Mesenchymal stem cell (in vitro differentiated cells and primary cell): Measurements from ENCODE around the gene HOXA5.

Experiments used
- DNase-seq: peaks from one replicate; pipeline ENCODE4 v3.0.0-alpha.2; 2013
- H2AFZ ChIP-seq: one replicate; pipeline ENCODE4 v1.6.1; 2013; ENCODE audit warnings: low read depth, mild to moderate bottlenecking, control low read depth, inconsistent platforms, low read length, moderate library complexity
- H2AK5ac ChIP-seq: 2 replicates; pipeline ENCODE4 v1.6.1; 2013; ENCODE audit warnings: low read length, moderate library complexity, mild to moderate bottlenecking, inconsistent platforms; ENCODE audit not compliant: severe bottlenecking
- H2BK120ac ChIP-seq: one replicate; pipeline ENCODE4 v1.6.1; 2013; ENCODE audit warnings: low read depth, mild to moderate bottlenecking, inconsistent platforms, low read length, moderate library complexity
- H2BK12ac ChIP-seq, 2 experiments: one replicate each; pipeline ENCODE4 v1.6.1; 2013; ENCODE audit warnings: inconsistent platforms in 2 of 2, low read length in 2 of 2, mild to moderate bottlenecking in 2 of 2, moderate library complexity in 2 of 2, control low read depth in 1 of 2
- H2BK15ac ChIP-seq: one replicate; pipeline ENCODE4 v1.6.1; 2013; ENCODE audit warnings: mild to moderate bottlenecking, low read depth, inconsistent platforms; ENCODE audit not compliant: poor library complexity, severe bottlenecking
- H2BK5ac ChIP-seq: 2 replicates; pipeline ENCODE4 v1.6.1; 2013; ENCODE audit warnings: low read depth, mild to moderate bottlenecking, low read length, control low read depth, inconsistent platforms; ENCODE audit not compliant: poor library complexity, severe bottlenecking
- H3K14ac ChIP-seq, 2 experiments: one replicate each; pipeline ENCODE4 v1.6.1; 2013; ENCODE audit warnings: inconsistent platforms in 2 of 2, low read length in 2 of 2, control low read depth in 1 of 2, mild to moderate bottlenecking in 1 of 2, moderate library complexity in 1 of 2
- H3K18ac ChIP-seq, 2 experiments: one replicate each; pipeline ENCODE4 v1.6.1; 2013; ENCODE audit warnings: inconsistent platforms in 2 of 2, low read length in 2 of 2, control low read depth in 1 of 2, low read depth in 1 of 2, mild to moderate bottlenecking in 1 of 2
- H3K23ac ChIP-seq, 2 experiments: one replicate each; pipeline ENCODE4 v1.6.1; 2013; ENCODE audit warnings: inconsistent platforms in 2 of 2, low read length in 2 of 2, mild to moderate bottlenecking in 2 of 2, moderate library complexity in 2 of 2, control low read depth in 1 of 2
- H3K27ac ChIP-seq: 2 replicates; pipeline ENCODE4 v1.5.1; 2013; ENCODE audit warnings: mild to moderate bottlenecking, moderate library complexity, low read length, control low read depth, inconsistent platforms; ENCODE audit not compliant: poor library complexity, severe bottlenecking
- H3K27me3 ChIP-seq, 2 experiments: 2 replicates each; pipeline versions ENCODE4 v1.6.1 to v1.7.0; 2013; ENCODE audit warnings: low read length in 2 of 2, mild to moderate bottlenecking in 2 of 2, moderate library complexity in 2 of 2, control low read depth in 1 of 2, inconsistent platforms in 1 of 2; ENCODE audit not compliant: control insufficient read depth in 1 of 2, insufficient read depth in 1 of 2
- H3K36me3 ChIP-seq, 2 experiments: 2 replicates each; pipeline versions ENCODE4 v1.6.1 to v1.7.0; 2013; ENCODE audit warnings: low read length in 2 of 2, control low read depth in 1 of 2, inconsistent platforms in 1 of 2, low read depth in 1 of 2, mild to moderate bottlenecking in 1 of 2; ENCODE audit not compliant: insufficient read depth in 2 of 2, control insufficient read depth in 1 of 2
- H3K4ac ChIP-seq, 2 experiments: one replicate each; pipeline ENCODE4 v1.6.1; 2013; ENCODE audit warnings: inconsistent platforms in 2 of 2, low read length in 2 of 2, mild to moderate bottlenecking in 2 of 2, moderate library complexity in 2 of 2, control low read depth in 1 of 2, low read depth in 1 of 2
- H3K4me1 ChIP-seq: 2 replicates; pipeline ENCODE4 v1.6.1; 2013; ENCODE audit warnings: low read depth, low read length, control low read depth; ENCODE audit not compliant: control insufficient read depth, insufficient read depth
- H3K4me2 ChIP-seq: 2 replicates; pipeline ENCODE4 v1.6.1; 2013; ENCODE audit warnings: low read length, mild to moderate bottlenecking, inconsistent platforms; ENCODE audit not compliant: poor library complexity, severe bottlenecking
- H3K4me3 ChIP-seq, 2 experiments: 2 replicates each; pipeline versions ENCODE4 v1.5.1 to v1.7.0; 2013; ENCODE audit warnings: low read length in 2 of 2, mild to moderate bottlenecking in 2 of 2, control low read depth in 1 of 2, low read depth in 1 of 2; ENCODE audit not compliant: insufficient read depth in 1 of 2
- H3K79me1 ChIP-seq: replicated peaks from 2 replicates; pipeline ENCODE4 v1.6.1; 2013; ENCODE audit warnings: mild to moderate bottlenecking, control low read depth, low read length, inconsistent platforms; ENCODE audit not compliant: poor library complexity, severe bottlenecking
- H3K9ac ChIP-seq: 2 replicates; pipeline ENCODE4 v1.7.0; 2013; ENCODE audit warnings: mild to moderate bottlenecking, low read length, moderate library complexity
- H3K9me3 ChIP-seq: 2 replicates; pipeline ENCODE4 v1.7.0; 2013; ENCODE audit warnings: mild to moderate bottlenecking, low read length; ENCODE audit not compliant: control insufficient read depth
- H4K8ac ChIP-seq: one replicate; pipeline ENCODE4 v1.6.1; 2013; ENCODE audit warnings: inconsistent platforms, mild to moderate bottlenecking, low read length, moderate library complexity
- H4K91ac ChIP-seq: one replicate; pipeline ENCODE4 v1.6.1; 2013; ENCODE audit warnings: mild to moderate bottlenecking, low read length, inconsistent platforms
- WGBS: methylation state at CpG from one replicate; pipeline ENCODE4 v1.1.7; 2013; ENCODE audit warnings: mixed read lengths; 5-methylcytosine and 5-hydroxymethylcytosine counted together

HOXA5 gene

GRCh38 chr7:27164045-27164366 lies 20.5 kb upstream of the HOXA5 start:
- H3K79me1 ChIP-seq: peaks cover 3% of the 10 kb centered on the region
- peak overlapping the region in 1 of 2 experiments; percentile 32 for H3K4ac ChIP-seq
- peaks cover 15 to 50% of the 10 kb centered on the region in 2 experiments for H3K36me3 ChIP-seq
- H3K4me2 ChIP-seq: no peak overlapping the region
- WGBS: 20% methylated on average over 12 of the region's 12 CpGs
- H3K27me3 ChIP-seq: no peaks in the 10 kb centered on the region
- no peak overlapping the region for H4K91ac ChIP-seq
- no peak overlapping the region for H2AFZ ChIP-seq
- no peak overlapping the region for H2BK5ac ChIP-seq
- peak overlapping the region; percentile 90 for H3K9ac ChIP-seq
- no peak overlapping the region for H3K14ac ChIP-seq
- H4K8ac ChIP-seq: peak overlapping the region; percentile 13
- no peak overlapping the region for H2BK120ac ChIP-seq
- peak overlapping the region in 1 of 2 experiments; percentile 86 for H3K23ac ChIP-seq
- H3K18ac ChIP-seq: peak overlapping the region; percentile 9 to 64
- no peak overlapping the region for H2BK15ac ChIP-seq
- H2BK12ac ChIP-seq: peak overlapping the region in 1 of 2 experiments; percentile 21
- H3K4me1 ChIP-seq: peaks cover 36% of the 10 kb centered on the region
- no peaks in the 10 kb centered on the region for H3K9me3 ChIP-seq
- H3K4me3 ChIP-seq: peak overlapping the region in 1 of 2 experiments; percentile 92
- DNase-seq: no peak
- H3K27ac ChIP-seq: no peak overlapping the region
- H2AK5ac ChIP-seq: no peak overlapping the region

GRCh38 chr7:27163288-27164044 lies 20.0 kb upstream of the HOXA5 start:
- H2BK120ac ChIP-seq: no peak overlapping the region
- H3K27ac ChIP-seq: no peak overlapping the region
- H3K9ac ChIP-seq: peak overlapping the region; percentile 90
- H4K91ac ChIP-seq: no peak overlapping the region
- H3K27me3 ChIP-seq: peaks cover 0 to 4% of the 10 kb centered on the region in 2 experiments
- H3K18ac ChIP-seq: peak overlapping the region in 1 of 2 experiments; percentile 64
- H2AFZ ChIP-seq: no peak overlapping the region
- H3K23ac ChIP-seq: peak overlapping the region in 1 of 2 experiments; percentile 50
- DNase-seq: no peak
- peak overlapping the region in 1 of 2 experiments; percentile 32 for H3K4ac ChIP-seq
- no peak overlapping the region for H2BK5ac ChIP-seq
- WGBS: 31% methylated on average over 18 of the region's 24 CpGs
- H2BK15ac ChIP-seq: peak overlapping the region; percentile 90
- H2AK5ac ChIP-seq: no peak overlapping the region
- peaks cover 3% of the 10 kb centered on the region for H3K79me1 ChIP-seq
- H3K14ac ChIP-seq: peak overlapping the region in 1 of 2 experiments; percentile 71
- H3K4me3 ChIP-seq: peak overlapping the region in 1 of 2 experiments; percentile 92
- peaks cover 15 to 49% of the 10 kb centered on the region in 2 experiments for H3K36me3 ChIP-seq
- peak overlapping the region in 1 of 2 experiments; percentile 68 for H2BK12ac ChIP-seq
- peak overlapping the region; percentile 13 for H4K8ac ChIP-seq
- peaks cover 36% of the 10 kb centered on the region for H3K4me1 ChIP-seq
- H3K9me3 ChIP-seq: no peaks in the 10 kb centered on the region
- H3K4me2 ChIP-seq: no peak overlapping the region

- Histone ChIP-seq H3K9ac (peak overlapping the region; percentile 90), H3K9me3 (no peaks in the 10 kb centered on the region), H2BK5ac (no peak overlapping the region), H2BK12ac (no peak overlapping the region), H3K4ac (no peak overlapping the region), H2AK5ac (no peak overlapping the region), H3K4me3 (peak overlapping the region in 1 of 2 experiments; percentile 92), H3K14ac (no peak overlapping the region), H3K4me2 (no peak overlapping the region), H2BK120ac (no peak overlapping the region), H3K27me3 (peaks cover 0 to 11% of the 10 kb centered on the region in 2 experiments), H4K91ac (no peak overlapping the region), H3K4me1 (peaks cover 36% of the 10 kb centered on the region), H3K79me1 (peaks cover 3% of the 10 kb centered on the region), H3K23ac (no peak overlapping the region), H3K36me3 (peaks cover 15 to 45% of the 10 kb centered on the region in 2 experiments), H2BK15ac (no peak overlapping the region), H3K27ac (no peak overlapping the region), H3K18ac (no peak overlapping the region), H4K8ac (no peak overlapping the region), H2AFZ (no peak overlapping the region)
- 73% methylated on average over 2 of the region's 7 CpGs for WGBS
- DNase-seq: no peak
These were observed 19.2 kb upstream of the HOXA5 start for GRCh38 chr7:27162561-27163287.
